GM23338 (cell line): Measurements from ENCODE around the gene XPNPEP1.

Experiments
- EZH2 ChIP-seq: fragments of 200-600 bp; sonication (generic); IDR thresholded peaks from one replicate; pipeline ENCODE4 v1.8.0; 2017; ENCODE audit warnings: antibody characterized with exemption, mild to moderate bottlenecking, low read depth; ENCODE audit not compliant: unreplicated experiment
- EZH2phosphoT487 ChIP-seq: fragments of 200-600 bp; sonication (generic); IDR thresholded peaks from one replicate; pipeline ENCODE4 v1.8.1; 2018; ENCODE audit warnings: antibody characterized with exemption; ENCODE audit not compliant: unreplicated experiment
- NANOG ChIP-seq: IDR thresholded peaks from 2 replicates; pipeline ENCODE4 v1.6.1; 2016; ENCODE audit warnings: antibody characterized with exemption, borderline replicate concordance
- POLR2AphosphoS5 ChIP-seq: IDR thresholded peaks from 2 replicates; pipeline ENCODE4 v1.6.1; 2016; ENCODE audit warnings: antibody characterized with exemption, low read depth
- STAT1 ChIP-seq: IDR thresholded peaks from one replicate; pipeline ENCODE4 v1.6.1; 2016; ENCODE audit warnings: antibody characterized with exemption; ENCODE audit not compliant: unreplicated experiment
- ZNF114 ChIP-seq: fragments of 250-450 bp; sonication (Bioruptor Pico); IDR thresholded peaks from 2 replicates; pipeline ENCODE4 v1.5.0; 2020; ENCODE audit warnings: mild to moderate bottlenecking, moderate library complexity
- ZNF331 ChIP-seq: fragments of 250-450 bp; sonication (Bioruptor Pico); IDR thresholded peaks from 2 replicates; pipeline ENCODE4 v1.5.0; 2020; ENCODE audit warnings: low read depth, mild to moderate bottlenecking, moderate library complexity
- TF ChIP-seq, protein P1 (sequence below), 2 experiments: fragments of 200-600 bp in 1 of 2; sonication (generic) in 1 of 2; conservative IDR thresholded peaks; 2 replicates each; pipeline versions ENCODE4 v1.5.1 to v1.6.1; 2016 to 2017; ENCODE audit warnings: antibody characterized with exemption in 2 of 2, low read depth in 2 of 2, mild to moderate bottlenecking in 2 of 2, moderate library complexity in 1 of 2
- TF ChIP-seq, protein P2 (sequence below): IDR thresholded peaks from 2 replicates; pipeline ENCODE4 v1.6.1; 2016; ENCODE audit warnings: antibody characterized with exemption
- TF ChIP-seq, protein P3 (sequence below): IDR thresholded peaks from one replicate; pipeline ENCODE4 v1.6.1; 2018; ENCODE audit warnings: antibody characterized with exemption; ENCODE audit not compliant: unreplicated experiment

DNA sequence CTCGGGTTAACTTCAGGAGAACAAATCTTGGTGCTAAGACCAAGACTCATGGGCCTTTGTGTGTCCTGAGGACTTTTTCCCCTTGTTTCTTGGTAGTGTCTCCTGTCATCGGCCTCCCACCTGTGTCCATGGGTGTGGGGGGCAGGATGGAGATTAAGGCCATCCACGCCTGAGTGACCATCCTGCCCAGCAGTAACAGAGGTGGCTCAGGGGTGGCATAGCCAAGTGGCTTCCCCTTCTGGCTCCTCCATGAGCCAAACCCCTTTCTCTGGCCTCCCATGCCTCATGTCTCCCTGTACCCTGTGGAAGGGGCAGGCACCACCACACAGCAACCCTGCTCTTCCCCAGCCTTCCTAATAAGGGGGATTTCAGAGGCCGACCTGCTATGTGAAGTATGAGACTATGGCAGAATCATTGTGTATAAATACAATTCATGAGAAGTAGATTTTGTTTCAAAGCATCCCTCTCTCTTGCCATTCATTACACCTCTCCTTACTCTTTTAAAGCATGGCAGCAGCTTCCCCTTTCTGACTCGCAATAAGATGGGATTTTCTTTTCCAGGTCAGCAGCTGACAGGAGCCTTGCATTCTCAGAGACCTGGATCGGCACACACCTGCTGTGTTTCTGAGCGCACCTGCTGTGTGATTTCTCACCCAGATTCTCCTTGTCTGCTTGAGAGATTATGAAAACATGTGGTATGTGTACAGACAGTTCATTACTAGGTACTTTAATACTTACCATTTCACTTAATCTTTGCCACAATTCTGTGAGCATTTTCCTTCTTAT lies 102.5 kb downstream of the XPNPEP1 start:
- TF ChIP-seq, protein P1, sequence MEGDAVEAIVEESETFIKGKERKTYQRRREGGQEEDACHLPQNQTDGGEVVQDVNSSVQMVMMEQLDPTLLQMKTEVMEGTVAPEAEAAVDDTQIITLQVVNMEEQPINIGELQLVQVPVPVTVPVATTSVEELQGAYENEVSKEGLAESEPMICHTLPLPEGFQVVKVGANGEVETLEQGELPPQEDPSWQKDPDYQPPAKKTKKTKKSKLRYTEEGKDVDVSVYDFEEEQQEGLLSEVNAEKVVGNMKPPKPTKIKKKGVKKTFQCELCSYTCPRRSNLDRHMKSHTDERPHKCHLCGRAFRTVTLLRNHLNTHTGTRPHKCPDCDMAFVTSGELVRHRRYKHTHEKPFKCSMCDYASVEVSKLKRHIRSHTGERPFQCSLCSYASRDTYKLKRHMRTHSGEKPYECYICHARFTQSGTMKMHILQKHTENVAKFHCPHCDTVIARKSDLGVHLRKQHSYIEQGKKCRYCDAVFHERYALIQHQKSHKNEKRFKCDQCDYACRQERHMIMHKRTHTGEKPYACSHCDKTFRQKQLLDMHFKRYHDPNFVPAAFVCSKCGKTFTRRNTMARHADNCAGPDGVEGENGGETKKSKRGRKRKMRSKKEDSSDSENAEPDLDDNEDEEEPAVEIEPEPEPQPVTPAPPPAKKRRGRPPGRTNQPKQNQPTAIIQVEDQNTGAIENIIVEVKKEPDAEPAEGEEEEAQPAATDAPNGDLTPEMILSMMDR (conservative IDR thresholded peaks at IDR 0.05; ENCODE audit: low read depth in 2 of 2): no peak
- TF ChIP-seq, protein P2, sequence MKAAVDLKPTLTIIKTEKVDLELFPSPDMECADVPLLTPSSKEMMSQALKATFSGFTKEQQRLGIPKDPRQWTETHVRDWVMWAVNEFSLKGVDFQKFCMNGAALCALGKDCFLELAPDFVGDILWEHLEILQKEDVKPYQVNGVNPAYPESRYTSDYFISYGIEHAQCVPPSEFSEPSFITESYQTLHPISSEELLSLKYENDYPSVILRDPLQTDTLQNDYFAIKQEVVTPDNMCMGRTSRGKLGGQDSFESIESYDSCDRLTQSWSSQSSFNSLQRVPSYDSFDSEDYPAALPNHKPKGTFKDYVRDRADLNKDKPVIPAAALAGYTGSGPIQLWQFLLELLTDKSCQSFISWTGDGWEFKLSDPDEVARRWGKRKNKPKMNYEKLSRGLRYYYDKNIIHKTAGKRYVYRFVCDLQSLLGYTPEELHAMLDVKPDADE: no peak
- TF ChIP-seq, protein P3, sequence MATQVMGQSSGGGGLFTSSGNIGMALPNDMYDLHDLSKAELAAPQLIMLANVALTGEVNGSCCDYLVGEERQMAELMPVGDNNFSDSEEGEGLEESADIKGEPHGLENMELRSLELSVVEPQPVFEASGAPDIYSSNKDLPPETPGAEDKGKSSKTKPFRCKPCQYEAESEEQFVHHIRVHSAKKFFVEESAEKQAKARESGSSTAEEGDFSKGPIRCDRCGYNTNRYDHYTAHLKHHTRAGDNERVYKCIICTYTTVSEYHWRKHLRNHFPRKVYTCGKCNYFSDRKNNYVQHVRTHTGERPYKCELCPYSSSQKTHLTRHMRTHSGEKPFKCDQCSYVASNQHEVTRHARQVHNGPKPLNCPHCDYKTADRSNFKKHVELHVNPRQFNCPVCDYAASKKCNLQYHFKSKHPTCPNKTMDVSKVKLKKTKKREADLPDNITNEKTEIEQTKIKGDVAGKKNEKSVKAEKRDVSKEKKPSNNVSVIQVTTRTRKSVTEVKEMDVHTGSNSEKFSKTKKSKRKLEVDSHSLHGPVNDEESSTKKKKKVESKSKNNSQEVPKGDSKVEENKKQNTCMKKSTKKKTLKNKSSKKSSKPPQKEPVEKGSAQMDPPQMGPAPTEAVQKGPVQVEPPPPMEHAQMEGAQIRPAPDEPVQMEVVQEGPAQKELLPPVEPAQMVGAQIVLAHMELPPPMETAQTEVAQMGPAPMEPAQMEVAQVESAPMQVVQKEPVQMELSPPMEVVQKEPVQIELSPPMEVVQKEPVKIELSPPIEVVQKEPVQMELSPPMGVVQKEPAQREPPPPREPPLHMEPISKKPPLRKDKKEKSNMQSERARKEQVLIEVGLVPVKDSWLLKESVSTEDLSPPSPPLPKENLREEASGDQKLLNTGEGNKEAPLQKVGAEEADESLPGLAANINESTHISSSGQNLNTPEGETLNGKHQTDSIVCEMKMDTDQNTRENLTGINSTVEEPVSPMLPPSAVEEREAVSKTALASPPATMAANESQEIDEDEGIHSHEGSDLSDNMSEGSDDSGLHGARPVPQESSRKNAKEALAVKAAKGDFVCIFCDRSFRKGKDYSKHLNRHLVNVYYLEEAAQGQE: no peak
- TF ChIP-seq NANOG: no peak
- TF ChIP-seq EZH2: no peak
- TF ChIP-seq STAT1: no peak
- TF ChIP-seq POLR2AphosphoS5: no peak
- no peak for TF ChIP-seq EZH2phosphoT487
- no peak for TF ChIP-seq ZNF331 (CRISPR knock-in tag)
- no peak for TF ChIP-seq ZNF114
